NT2/D1 (cell line): ENCODE results near the gene KDM6A.

Experiments used
- DNase-seq: peaks from one replicate; pipeline ENCODE4 v3.0.0-alpha.2; 2011; ENCODE audit warnings: low read depth, low spot score
- H3K27me3 ChIP-seq: 2 replicates; pipeline ENCODE4 v1.6.0; 2011; ENCODE audit warnings: mild to moderate bottlenecking; ENCODE audit not compliant: insufficient read length, insufficient read depth
- H3K36me3 ChIP-seq: 2 replicates; pipeline ENCODE4 v1.6.1; 2011; ENCODE audit warnings: mild to moderate bottlenecking, low read length, mixed read lengths; ENCODE audit not compliant: insufficient read depth, insufficient read length
- H3K4me1 ChIP-seq: 2 replicates; pipeline ENCODE4 v1.5.1; 2011; ENCODE audit not compliant: insufficient read depth, insufficient read length
- H3K4me3 ChIP-seq: 2 replicates; pipeline ENCODE4 v1.5.1; 2011; ENCODE audit warnings: low read depth; ENCODE audit not compliant: insufficient read length
- H3K9ac ChIP-seq: 2 replicates; pipeline ENCODE4 v1.6.0; 2011; ENCODE audit warnings: low read depth; ENCODE audit not compliant: insufficient read length
- H3K9me3 ChIP-seq: 2 replicates; pipeline ENCODE4 v1.5.1; 2011; ENCODE audit warnings: mild to moderate bottlenecking, low read length; ENCODE audit not compliant: insufficient read depth
- SUZ12 ChIP-seq: IDR thresholded peaks from 2 replicates; pipeline ENCODE4 v1.6.1; 2011; ENCODE audit not compliant: insufficient read length, insufficient read depth; ENCODE audit errors: extremely low read depth
- YY1 ChIP-seq: IDR thresholded peaks from 2 replicates; pipeline ENCODE4 v1.6.1; 2011; ENCODE audit not compliant: insufficient read length, insufficient read depth
- ZNF274 ChIP-seq: IDR thresholded peaks from 2 replicates; pipeline ENCODE4 v1.6.1; 2011; ENCODE audit warnings: mild to moderate bottlenecking, low read depth, low read length

KDM6A gene

DNA sequence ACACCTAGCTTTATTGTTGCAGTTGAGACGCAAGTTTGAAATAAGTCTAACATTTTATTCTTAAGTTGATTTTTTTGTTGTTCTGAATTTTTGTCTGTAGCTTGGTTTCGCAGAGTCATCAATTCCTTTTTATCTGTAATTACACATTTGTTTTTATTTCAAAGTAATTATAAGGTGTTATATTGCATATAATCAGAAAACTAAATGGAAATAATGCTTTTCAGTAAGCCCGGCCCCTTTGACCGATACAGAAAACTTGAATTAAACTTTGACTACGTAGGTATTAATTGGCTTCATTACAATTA, 2.1 kb downstream of the KDM6A start:
- peak overlapping the region; percentile 82 for H3K4me3 ChIP-seq
- H3K36me3 ChIP-seq, result no peaks in the 10 kb centered on the region
- no peaks in the 10 kb centered on the region for H3K27me3 ChIP-seq
- DNase-seq, result no peak
- H3K4me1 ChIP-seq, result no peaks in the 10 kb centered on the region
- TF ChIP-seq SUZ12 (no peak), YY1 (no peak), ZNF274 (no peak)
- peak overlapping the region; percentile 53 for H3K9ac ChIP-seq
- no peaks in the 10 kb centered on the region for H3K9me3 ChIP-seq

DNA sequence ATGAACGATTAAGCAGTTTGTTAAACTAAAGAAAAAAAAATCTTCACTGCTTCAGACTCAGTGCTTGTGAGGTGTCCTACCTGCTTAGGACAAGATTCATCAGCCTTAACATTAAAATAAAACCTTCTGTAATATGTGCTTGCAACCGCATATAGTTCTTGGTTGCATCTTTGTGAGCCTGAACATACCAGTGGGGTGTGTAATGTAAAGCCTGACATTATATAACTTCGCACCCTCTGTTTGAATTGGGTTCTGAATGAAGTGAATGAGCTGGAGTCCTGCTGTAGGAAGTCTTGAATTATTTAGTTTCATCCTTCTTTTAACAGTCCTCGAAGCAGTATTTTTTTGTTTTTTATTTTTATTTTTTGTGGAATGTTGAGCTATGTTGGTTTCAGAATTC, 3.1 kb downstream of the KDM6A start:
- Histone ChIP-seq H3K27me3 (no peaks in the 10 kb centered on the region), H3K4me3 (no peak overlapping the region), H3K9ac (no peak overlapping the region), H3K4me1 (no peaks in the 10 kb centered on the region), H3K36me3 (no peaks in the 10 kb centered on the region), H3K9me3 (no peaks in the 10 kb centered on the region)
- TF ChIP-seq SUZ12, result no peak
- no peak for TF ChIP-seq ZNF274
- TF ChIP-seq YY1, result no peak
- DNase-seq, result no peak

- H3K27me3 ChIP-seq, result no peaks in the 10 kb centered on the region
- H3K9ac ChIP-seq, result no peak overlapping the region
- H3K36me3 ChIP-seq, result no peaks in the 10 kb centered on the region
- H3K4me3 ChIP-seq, result no peak overlapping the region
- no peak for DNase-seq
- H3K9me3 ChIP-seq, result no peaks in the 10 kb centered on the region
- TF ChIP-seq SUZ12, result no peak
- TF ChIP-seq ZNF274, result no peak
- no peak for TF ChIP-seq YY1
- no peaks in the 10 kb centered on the region for H3K4me1 ChIP-seq
Measured at GRCh38 chrX:44876767-44877166, 3.8 kb downstream of the KDM6A start.

- H3K4me1 ChIP-seq, result no peaks in the 10 kb centered on the region
- H3K9me3 ChIP-seq, result no peaks in the 10 kb centered on the region
- H3K36me3 ChIP-seq, result no peaks in the 10 kb centered on the region
- no peak overlapping the region for H3K4me3 ChIP-seq
- TF ChIP-seq YY1 (no peak), ZNF274 (no peak), SUZ12 (no peak)
- no peak for DNase-seq
- no peaks in the 10 kb centered on the region for H3K27me3 ChIP-seq
- H3K9ac ChIP-seq, result no peak overlapping the region
Measured at GRCh38 chrX:44878780-44879179, 5.8 kb downstream of the KDM6A start.

GRCh38 chrX:44881549-44881948, 8.6 kb downstream of the KDM6A start:
- H3K4me3 ChIP-seq, result no peak overlapping the region
- H3K9ac ChIP-seq, result no peak overlapping the region
- no peak for DNase-seq
- no peaks in the 10 kb centered on the region for H3K4me1 ChIP-seq
- H3K9me3 ChIP-seq, result no peaks in the 10 kb centered on the region
- no peak for TF ChIP-seq ZNF274
- no peak for TF ChIP-seq SUZ12
- no peak for TF ChIP-seq YY1
- no peaks in the 10 kb centered on the region for H3K27me3 ChIP-seq
- H3K36me3 ChIP-seq, result no peaks in the 10 kb centered on the region

GRCh38 chrX:44882635-44883034, 9.6 kb downstream of the KDM6A start:
- no peak overlapping the region for H3K9ac ChIP-seq
- TF ChIP-seq SUZ12 (no peak), ZNF274 (no peak), YY1 (no peak)
- no peak for DNase-seq
- no peaks in the 10 kb centered on the region for H3K4me1 ChIP-seq
- no peak overlapping the region for H3K4me3 ChIP-seq
- H3K27me3 ChIP-seq, result no peaks in the 10 kb centered on the region
- H3K36me3 ChIP-seq, result no peaks in the 10 kb centered on the region
- no peaks in the 10 kb centered on the region for H3K9me3 ChIP-seq

GRCh38 chrX:44884944-44885343, 12.0 kb downstream of the KDM6A start:
- Histone ChIP-seq H3K27me3 (no peaks in the 10 kb centered on the region), H3K9me3 (no peaks in the 10 kb centered on the region), H3K4me3 (no peak overlapping the region), H3K36me3 (no peaks in the 10 kb centered on the region), H3K9ac (no peak overlapping the region), H3K4me1 (no peaks in the 10 kb centered on the region)
- TF ChIP-seq YY1 (no peak), ZNF274 (no peak), SUZ12 (no peak)
- DNase-seq, result no peak

GRCh38 chrX:44889824-44890223, 16.8 kb downstream of the KDM6A start:
- TF ChIP-seq YY1, result no peak
- TF ChIP-seq SUZ12, result no peak
- no peak for TF ChIP-seq ZNF274
- H3K9ac ChIP-seq, result no peak overlapping the region
- no peak for DNase-seq
- no peaks in the 10 kb centered on the region for H3K27me3 ChIP-seq
- no peaks in the 10 kb centered on the region for H3K36me3 ChIP-seq
- no peak overlapping the region for H3K4me3 ChIP-seq
- no peaks in the 10 kb centered on the region for H3K4me1 ChIP-seq
- H3K9me3 ChIP-seq, result no peaks in the 10 kb centered on the region
